HepG2 (cell line): ENCODE data around the gene XPO5. TPM values are rescaled to one million over a fixed set of nuclear protein-coding genes. Genes with fewer than 3 reads are reported as not detected.

ENCODE experiments used
- BCL6 ChIP-seq: IDR thresholded peaks from 2 replicates; pipeline ENCODE4 v1.6.1; 2016; ENCODE audit warnings: missing genetic modification reagents, missing compliant biosample characterization
- CEBPB ChIP-seq: IDR thresholded peaks from 2 replicates; pipeline ENCODE4 v1.6.1; 2011; ENCODE audit warnings: low read depth, low read length, improper control_type of control experiment, borderline replicate concordance
- CEBPG ChIP-seq: IDR thresholded peaks from 2 replicates; pipeline ENCODE4 v1.6.1; 2016
- DNMT3B ChIP-seq: conservative IDR thresholded peaks from 2 replicates; pipeline ENCODE4 v1.6.1; 2016; ENCODE audit warnings: missing biosample characterization, control low read depth
- ETV6 ChIP-seq: sonication (generic); formaldehyde crosslinking; conservative IDR thresholded peaks from 2 replicates; pipeline ENCODE4 v1.4.0; 2020; ENCODE audit warnings: missing genetic modification reagents
- FOSL2 ChIP-seq: sonication (generic); formaldehyde crosslinking; IDR thresholded peaks from 2 replicates; pipeline ENCODE4 v1.4.0; 2020; ENCODE audit warnings: missing genetic modification reagents
- IRF2 ChIP-seq: IDR thresholded peaks from 2 replicates; pipeline ENCODE4 v1.6.1; 2018; ENCODE audit warnings: missing genetic modification reagents, missing compliant biosample characterization
- KAT2B ChIP-seq: fragments of 150-350 bp; IDR thresholded peaks from 2 replicates; pipeline ENCODE4 v1.6.1; 2014; ENCODE audit warnings: low read depth, low read length, borderline replicate concordance
- MED13 ChIP-seq: sonication (generic); formaldehyde crosslinking; IDR thresholded peaks from 2 replicates; pipeline ENCODE4 v1.5.0; 2020; ENCODE audit warnings: missing genetic modification reagents
- NFE2L1 ChIP-seq: sonication (generic); formaldehyde crosslinking; IDR thresholded peaks from 2 replicates; pipeline ENCODE4 v1.4.0; 2020; ENCODE audit warnings: missing genetic modification reagents, mild to moderate bottlenecking, borderline replicate concordance
- NFIC ChIP-seq: IDR thresholded peaks from 2 replicates; pipeline ENCODE4 v1.6.1; 2012; ENCODE audit warnings: mild to moderate bottlenecking, low read length, inconsistent platforms
- NFRKB ChIP-seq: fragments of 450-650 bp; IDR thresholded peaks from 2 replicates; pipeline ENCODE4 v1.6.1; 2017
- PAWR ChIP-seq: sonication (generic); formaldehyde crosslinking; IDR thresholded peaks from 2 replicates; pipeline ENCODE4 v1.4.0; 2020; ENCODE audit warnings: missing genetic modification reagents, mild to moderate bottlenecking, borderline replicate concordance
- PHF20 ChIP-seq: sonication (generic); formaldehyde crosslinking; IDR thresholded peaks from 2 replicates; pipeline ENCODE4 v1.5.0; 2020; ENCODE audit warnings: mild to moderate bottlenecking, missing genetic modification reagents
- POLR2AphosphoS5 ChIP-seq: IDR thresholded peaks from 2 replicates; pipeline ENCODE4 v1.6.1; 2012; ENCODE audit warnings: low read depth, low read length
- ZNF10 ChIP-seq: sonication (generic); formaldehyde crosslinking; IDR thresholded peaks from 2 replicates; pipeline ENCODE4 v1.4.0; 2020; ENCODE audit warnings: mild to moderate bottlenecking, low read depth, missing genetic modification reagents, borderline replicate concordance
- ZNF138 ChIP-seq: sonication (generic); formaldehyde crosslinking; IDR thresholded peaks from 2 replicates; pipeline ENCODE4 v1.5.0; 2020; ENCODE audit warnings: mild to moderate bottlenecking, low read depth, missing genetic modification reagents
- ZNF24 ChIP-seq: fragments of 450-650 bp; IDR thresholded peaks from 2 replicates; pipeline ENCODE4 v1.6.1; 2017; ENCODE audit warnings: antibody characterized with exemption, mild to moderate bottlenecking
- ZNF383 ChIP-seq: sonication (generic); formaldehyde crosslinking; IDR thresholded peaks from 2 replicates; pipeline ENCODE4 v1.4.0; 2020; ENCODE audit warnings: missing genetic modification reagents, mild to moderate bottlenecking, borderline replicate concordance
- polyA plus RNA-seq, 8 experiments: library from polyadenylated mRNA; depleted of rRNA in 3 of 8; stranded (reverse) in 7 of 8; unstranded in 1 of 8; fragments of >200 nt; fragmentation: Illumina TruSeq in 4 of 8; extraction: Trizol in 4 of 8; gene quantifications; 2 replicates each; pipeline versions ENCODE4 v1.2.1 to v1.2.3, GENCODE V29; 2011 to 2016; ENCODE audit warnings: low read depth in 4 of 8, missing spikeins in 1 of 8, mixed read lengths in 1 of 8; ENCODE audit not compliant: insufficient read depth in 1 of 8
- total RNA-seq, 5 experiments: library from RNA; depleted of rRNA; stranded (reverse); fragments of >200 nt; fragmentation: Illumina TruSeq; extraction: Trizol; gene quantifications; 2 replicates each; pipeline ENCODE4 v1.2.3, GENCODE V29; 2016; ENCODE audit warnings: low read depth in 1 of 5
- TF ChIP-seq, protein P1 (sequence below): IDR thresholded peaks from 2 replicates; pipeline ENCODE4 v1.6.1; 2016; ENCODE audit warnings: mild to moderate bottlenecking
- TF ChIP-seq, protein P2 (sequence below): IDR thresholded peaks from 2 replicates; pipeline ENCODE4 v1.6.1; 2018; ENCODE audit warnings: missing genetic modification reagents
- TF ChIP-seq, protein P3 (sequence below): sonication (generic); formaldehyde crosslinking; IDR thresholded peaks from 2 replicates; pipeline ENCODE4 v1.5.1; 2020; ENCODE audit warnings: missing genetic modification reagents, mild to moderate bottlenecking, borderline replicate concordance
- TF ChIP-seq, protein P4 (sequence below): IDR thresholded peaks from 2 replicates; pipeline ENCODE4 v1.6.1; 2016; ENCODE audit warnings: mild to moderate bottlenecking, missing biosample characterization, missing genetic modification reagents
- TF ChIP-seq, protein P5 (sequence below): sonication (generic); formaldehyde crosslinking; IDR thresholded peaks from 2 replicates; pipeline ENCODE4 v1.9.0; 2021; ENCODE audit warnings: missing genetic modification reagents, mild to moderate bottlenecking, borderline replicate concordance

Gene XPO5
- total and polyA plus RNA-seq, 2 of the 13 experiments (the other 11 are each of a cell fraction or from before 2014, with no cell fraction given) = 52.2 to 68.0 TPM

DNA sequence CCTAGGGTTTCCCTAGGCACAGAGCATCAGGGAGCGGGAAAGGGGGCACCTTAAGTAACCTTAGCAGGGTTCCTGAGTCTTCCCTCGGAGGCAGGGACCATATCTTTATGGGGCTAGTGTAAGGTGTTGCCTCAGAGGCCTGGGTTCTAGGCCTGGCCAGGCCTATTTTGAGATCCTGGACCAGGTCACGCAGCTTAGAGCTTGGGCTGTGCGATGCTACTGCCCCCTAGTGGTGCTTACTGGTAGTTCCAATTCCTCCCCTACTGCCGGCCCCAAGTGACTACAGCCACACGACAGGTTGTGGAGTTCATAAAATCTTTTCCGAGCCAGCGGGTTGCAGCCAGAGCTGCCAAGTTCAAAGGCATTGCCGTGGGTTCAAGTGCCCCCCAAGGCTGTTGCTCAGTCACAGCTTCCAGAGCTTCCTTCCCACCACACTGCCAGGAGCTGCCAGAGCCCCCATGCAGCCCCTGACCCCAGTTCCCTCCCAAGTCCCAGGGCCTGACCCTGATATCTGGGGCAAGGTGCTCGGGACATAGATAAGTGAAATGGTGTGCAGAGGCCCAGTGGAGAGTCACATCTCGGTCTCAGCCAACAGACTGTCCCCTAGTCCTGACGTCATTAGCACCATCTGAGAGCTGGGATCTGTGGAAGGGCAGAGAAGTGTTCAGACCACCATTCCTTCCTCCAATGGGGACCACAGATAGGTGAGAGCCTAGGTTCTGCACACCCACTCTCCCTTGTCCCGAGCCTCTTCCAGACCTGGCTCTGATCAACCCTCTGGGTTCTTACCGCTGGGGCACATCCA, 69.0 kb downstream of the XPO5 start (continued):
- TF ChIP-seq, protein P1, sequence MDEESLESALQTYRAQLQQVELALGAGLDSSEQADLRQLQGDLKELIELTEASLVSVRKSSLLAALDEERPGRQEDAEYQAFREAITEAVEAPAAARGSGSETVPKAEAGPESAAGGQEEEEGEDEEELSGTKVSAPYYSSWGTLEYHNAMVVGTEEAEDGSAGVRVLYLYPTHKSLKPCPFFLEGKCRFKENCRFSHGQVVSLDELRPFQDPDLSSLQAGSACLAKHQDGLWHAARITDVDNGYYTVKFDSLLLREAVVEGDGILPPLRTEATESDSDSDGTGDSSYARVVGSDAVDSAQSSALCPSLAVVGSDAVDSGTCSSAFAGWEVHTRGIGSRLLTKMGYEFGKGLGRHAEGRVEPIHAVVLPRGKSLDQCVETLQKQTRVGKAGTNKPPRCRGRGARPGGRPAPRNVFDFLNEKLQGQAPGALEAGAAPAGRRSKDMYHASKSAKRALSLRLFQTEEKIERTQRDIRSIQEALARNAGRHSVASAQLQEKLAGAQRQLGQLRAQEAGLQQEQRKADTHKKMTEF (CRISPR knock-in tag) = peak; percentile 76
- TF ChIP-seq NFIC (no peak), CEBPG (CRISPR knock-in tag) (no peak), ZNF24 (no peak), BCL6 (CRISPR knock-in tag) (0 out of 2 replicates have a peak, but pooled peaks have one; percentile 32), CEBPB (no peak), DNMT3B (CRISPR knock-in tag) (no peak), MED13 (CRISPR knock-in tag) (no peak), ZNF10 (CRISPR knock-in tag) (no peak), KAT2B (no peak), NFE2L1 (no peak), NFRKB (no peak), PHF20 (CRISPR knock-in tag) (no peak), PAWR (CRISPR knock-in tag) (no peak), FOSL2 (CRISPR knock-in tag) (no peak), IRF2 (CRISPR knock-in tag) (0 out of 2 replicates have a peak, but pooled peaks have one; percentile 44), ZNF138 (CRISPR knock-in tag) (no peak), ZNF383 (CRISPR knock-in tag) (no peak), POLR2AphosphoS5 (peak; percentile 46), ETV6 (no peak)
- TF ChIP-seq, protein P2, sequence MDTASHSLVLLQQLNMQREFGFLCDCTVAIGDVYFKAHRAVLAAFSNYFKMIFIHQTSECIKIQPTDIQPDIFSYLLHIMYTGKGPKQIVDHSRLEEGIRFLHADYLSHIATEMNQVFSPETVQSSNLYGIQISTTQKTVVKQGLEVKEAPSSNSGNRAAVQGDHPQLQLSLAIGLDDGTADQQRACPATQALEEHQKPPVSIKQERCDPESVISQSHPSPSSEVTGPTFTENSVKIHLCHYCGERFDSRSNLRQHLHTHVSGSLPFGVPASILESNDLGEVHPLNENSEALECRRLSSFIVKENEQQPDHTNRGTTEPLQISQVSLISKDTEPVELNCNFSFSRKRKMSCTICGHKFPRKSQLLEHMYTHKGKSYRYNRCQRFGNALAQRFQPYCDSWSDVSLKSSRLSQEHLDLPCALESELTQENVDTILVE (CRISPR knock-in tag) = peak; percentile 28; the same call in 1 of the 2 replicates
- TF ChIP-seq, protein P3, sequence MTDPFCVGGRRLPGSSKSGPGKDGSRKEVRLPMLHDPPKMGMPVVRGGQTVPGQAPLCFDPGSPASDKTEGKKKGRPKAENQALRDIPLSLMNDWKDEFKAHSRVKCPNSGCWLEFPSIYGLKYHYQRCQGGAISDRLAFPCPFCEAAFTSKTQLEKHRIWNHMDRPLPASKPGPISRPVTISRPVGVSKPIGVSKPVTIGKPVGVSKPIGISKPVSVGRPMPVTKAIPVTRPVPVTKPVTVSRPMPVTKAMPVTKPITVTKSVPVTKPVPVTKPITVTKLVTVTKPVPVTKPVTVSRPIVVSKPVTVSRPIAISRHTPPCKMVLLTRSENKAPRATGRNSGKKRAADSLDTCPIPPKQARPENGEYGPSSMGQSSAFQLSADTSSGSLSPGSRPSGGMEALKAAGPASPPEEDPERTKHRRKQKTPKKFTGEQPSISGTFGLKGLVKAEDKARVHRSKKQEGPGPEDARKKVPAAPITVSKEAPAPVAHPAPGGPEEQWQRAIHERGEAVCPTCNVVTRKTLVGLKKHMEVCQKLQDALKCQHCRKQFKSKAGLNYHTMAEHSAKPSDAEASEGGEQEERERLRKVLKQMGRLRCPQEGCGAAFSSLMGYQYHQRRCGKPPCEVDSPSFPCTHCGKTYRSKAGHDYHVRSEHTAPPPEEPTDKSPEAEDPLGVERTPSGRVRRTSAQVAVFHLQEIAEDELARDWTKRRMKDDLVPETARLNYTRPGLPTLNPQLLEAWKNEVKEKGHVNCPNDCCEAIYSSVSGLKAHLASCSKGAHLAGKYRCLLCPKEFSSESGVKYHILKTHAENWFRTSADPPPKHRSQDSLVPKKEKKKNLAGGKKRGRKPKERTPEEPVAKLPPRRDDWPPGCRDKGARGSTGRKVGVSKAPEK (CRISPR knock-in tag) = no peak
- TF ChIP-seq, protein P4, sequence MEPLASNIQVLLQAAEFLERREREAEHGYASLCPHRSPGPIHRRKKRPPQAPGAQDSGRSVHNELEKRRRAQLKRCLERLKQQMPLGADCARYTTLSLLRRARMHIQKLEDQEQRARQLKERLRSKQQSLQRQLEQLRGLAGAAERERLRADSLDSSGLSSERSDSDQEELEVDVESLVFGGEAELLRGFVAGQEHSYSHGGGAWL = no peak
- TF ChIP-seq, protein P5, sequence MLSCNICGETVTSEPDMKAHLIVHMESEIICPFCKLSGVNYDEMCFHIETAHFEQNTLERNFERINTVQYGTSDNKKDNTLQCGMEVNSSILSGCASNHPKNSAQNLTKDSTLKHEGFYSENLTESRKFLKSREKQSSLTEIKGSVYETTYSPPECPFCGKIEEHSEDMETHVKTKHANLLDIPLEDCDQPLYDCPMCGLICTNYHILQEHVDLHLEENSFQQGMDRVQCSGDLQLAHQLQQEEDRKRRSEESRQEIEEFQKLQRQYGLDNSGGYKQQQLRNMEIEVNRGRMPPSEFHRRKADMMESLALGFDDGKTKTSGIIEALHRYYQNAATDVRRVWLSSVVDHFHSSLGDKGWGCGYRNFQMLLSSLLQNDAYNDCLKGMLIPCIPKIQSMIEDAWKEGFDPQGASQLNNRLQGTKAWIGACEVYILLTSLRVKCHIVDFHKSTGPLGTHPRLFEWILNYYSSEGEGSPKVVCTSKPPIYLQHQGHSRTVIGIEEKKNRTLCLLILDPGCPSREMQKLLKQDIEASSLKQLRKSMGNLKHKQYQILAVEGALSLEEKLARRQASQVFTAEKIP (CRISPR knock-in tag) = no peak
